Measurements from ENCODE around the gene IRS1. TPM values are rescaled to one million over a fixed set of nuclear protein-coding genes. Genes with fewer than 3 reads are reported as not detected.
"Not testable (repeated sequence)": the region's sequence is repeated elsewhere in the genome, so short reads cannot be mapped to it uniquely, and the experiment has no call there.

Gene IRS1
- 28.5 TPM for total RNA-seq
- polyA plus RNA-seq, result 26.8 TPM

GRCh38 chr2:226799211-226799975, at the start of gene IRS1:
Gene IRS1, minus strand, starts transcription at chr2:226799820. Its CDS starts 1,082 bp downstream, at chr2:226798738.
- DNase-seq (ENCODE audit: extremely low spot score), result peak; percentile 33
- Histone ChIP-seq H3K27ac (ENCODE audit: low read depth) (peak within 1 kb of the TSS; percentile 93), H3K4me3 (ENCODE audit: low read depth, low read length) (peak within 1 kb of the TSS; percentile 81), H3K4me1 (ENCODE audit: insufficient read depth) (no peaks in the 10 kb centered on the region), H3K36me3 (ENCODE audit: insufficient read depth) (peaks cover 4% of the 10 kb centered on the region)
- WGBS, result under 1% methylated on average over 82 of the region's 82 CpGs

GRCh38 chr2:226849349-226849748, 49.7 kb upstream of the IRS1 start:
- WGBS, result 90% methylated on average over 2 of the region's 2 CpGs
- Histone ChIP-seq H3K4me1 (ENCODE audit: insufficient read depth) (no peaks in the 10 kb centered on the region), H3K36me3 (ENCODE audit: insufficient read depth) (no peaks in the 10 kb centered on the region), H3K4me3 (ENCODE audit: low read depth, low read length) (no peak overlapping the region), H3K27ac (ENCODE audit: low read depth) (no peak overlapping the region)
- no peak for DNase-seq (ENCODE audit: extremely low spot score)

- WGBS, result 90% methylated on average over 2 of the region's 2 CpGs
- no peaks in the 10 kb centered on the region for H3K4me1 ChIP-seq (ENCODE audit: insufficient read depth)
- no peaks in the 10 kb centered on the region for H3K36me3 ChIP-seq (ENCODE audit: insufficient read depth)
- H3K4me3 ChIP-seq (ENCODE audit: low read depth, low read length), result no peak overlapping the region
- no peak overlapping the region for H3K27ac ChIP-seq (ENCODE audit: low read depth)
- DNase-seq (ENCODE audit: extremely low spot score), result no peak
Observed at GRCh38 chr2:226847511-226847910, 47.9 kb upstream of the IRS1 start.

GRCh38 chr2:226847090-226847489, 47.5 kb upstream of the IRS1 start:
- no peaks in the 10 kb centered on the region for H3K36me3 ChIP-seq (ENCODE audit: insufficient read depth)
- WGBS, result 78% methylated on average over 1 of the region's 1 CpG
- H3K27ac ChIP-seq (ENCODE audit: low read depth), result no peak overlapping the region
- DNase-seq (ENCODE audit: extremely low spot score), result no peak
- no peaks in the 10 kb centered on the region for H3K4me1 ChIP-seq (ENCODE audit: insufficient read depth)
- H3K4me3 ChIP-seq (ENCODE audit: low read depth, low read length), result no peak overlapping the region

GRCh38 chr2:226845386-226846116, 45.9 kb upstream of the IRS1 start:
- Histone ChIP-seq H3K4me3 (ENCODE audit: low read depth, low read length) (no peak overlapping the region), H3K27ac (ENCODE audit: low read depth) (no peak overlapping the region), H3K4me1 (ENCODE audit: insufficient read depth) (no peaks in the 10 kb centered on the region), H3K36me3 (ENCODE audit: insufficient read depth) (no peaks in the 10 kb centered on the region)
- DNase-seq (ENCODE audit: extremely low spot score), result no peak
- WGBS, result 79% methylated on average over 3 of the region's 3 CpGs

GRCh38 chr2:226843001-226843400, 43.4 kb upstream of the IRS1 start:
- not testable (repeated sequence) for H3K4me1 ChIP-seq (ENCODE audit: insufficient read depth); DNase-seq (ENCODE audit: extremely low spot score); H3K27ac ChIP-seq (ENCODE audit: low read depth); H3K36me3 ChIP-seq (ENCODE audit: insufficient read depth); H3K4me3 ChIP-seq (ENCODE audit: low read depth, low read length)
- WGBS, result 97% methylated on average over 1 of the region's 1 CpG

- Histone ChIP-seq H3K36me3 (ENCODE audit: insufficient read depth) (no peaks in the 10 kb centered on the region), H3K27ac (ENCODE audit: low read depth) (no peak overlapping the region), H3K4me3 (ENCODE audit: low read depth, low read length) (no peak overlapping the region), H3K4me1 (ENCODE audit: insufficient read depth) (no peaks in the 10 kb centered on the region)
- no peak for DNase-seq (ENCODE audit: extremely low spot score)
- WGBS, result 95% methylated on average over 2 of the region's 2 CpGs
Observed at GRCh38 chr2:226839951-226840350, 40.3 kb upstream of the IRS1 start.

- WGBS, result 92% methylated on average over 10 of the region's 10 CpGs
Observed at GRCh38 chr2:226839161-226839560, 39.5 kb upstream of the IRS1 start.

GRCh38 chr2:226838722-226839121, 39.1 kb upstream of the IRS1 start:
- WGBS, result 61% methylated on average over 3 of the region's 3 CpGs

More at GRCh38 chr2:226839161-226839560, 39.5 kb upstream of the IRS1 start:
- H3K4me1 ChIP-seq (ENCODE audit: insufficient read depth), result no peaks in the 10 kb centered on the region
- H3K36me3 ChIP-seq (ENCODE audit: insufficient read depth), result no peaks in the 10 kb centered on the region
- no peak overlapping the region for H3K4me3 ChIP-seq (ENCODE audit: low read depth, low read length)
- DNase-seq (ENCODE audit: extremely low spot score), result no peak
- no peak overlapping the region for H3K27ac ChIP-seq (ENCODE audit: low read depth)

GRCh38 chr2:226837787-226838603, 38.4 kb upstream of the IRS1 start:
- 79% methylated on average over 12 of the region's 12 CpGs for WGBS

More at GRCh38 chr2:226838722-226839121, 39.1 kb upstream of the IRS1 start:
- H3K36me3 ChIP-seq (ENCODE audit: insufficient read depth), result no peaks in the 10 kb centered on the region
- H3K27ac ChIP-seq (ENCODE audit: low read depth), result no peak overlapping the region
- no peak for DNase-seq (ENCODE audit: extremely low spot score)
- H3K4me3 ChIP-seq (ENCODE audit: low read depth, low read length), result no peak overlapping the region
- no peaks in the 10 kb centered on the region for H3K4me1 ChIP-seq (ENCODE audit: insufficient read depth)

GRCh38 chr2:226837334-226837733, 37.7 kb upstream of the IRS1 start:
- no peaks in the 10 kb centered on the region for H3K4me1 ChIP-seq (ENCODE audit: insufficient read depth)
- no peak overlapping the region for H3K27ac ChIP-seq (ENCODE audit: low read depth)
- no peaks in the 10 kb centered on the region for H3K36me3 ChIP-seq (ENCODE audit: insufficient read depth)
- 92% methylated on average over 7 of the region's 7 CpGs for WGBS
- no peak for DNase-seq (ENCODE audit: extremely low spot score)
- H3K4me3 ChIP-seq (ENCODE audit: low read depth, low read length), result no peak overlapping the region

More at GRCh38 chr2:226837787-226838603, 38.4 kb upstream of the IRS1 start:
- no peak overlapping the region for H3K27ac ChIP-seq (ENCODE audit: low read depth)
- no peaks in the 10 kb centered on the region for H3K36me3 ChIP-seq (ENCODE audit: insufficient read depth)
- H3K4me3 ChIP-seq (ENCODE audit: low read depth, low read length), result no peak overlapping the region
- no peaks in the 10 kb centered on the region for H3K4me1 ChIP-seq (ENCODE audit: insufficient read depth)
- DNase-seq (ENCODE audit: extremely low spot score), result no peak

GRCh38 chr2:226836548-226836885, 36.9 kb upstream of the IRS1 start:
- Histone ChIP-seq H3K4me1 (ENCODE audit: insufficient read depth) (no peaks in the 10 kb centered on the region), H3K4me3 (ENCODE audit: low read depth, low read length) (peak overlapping the region; percentile 59), H3K36me3 (ENCODE audit: insufficient read depth) (no peaks in the 10 kb centered on the region), H3K27ac (ENCODE audit: low read depth) (peak overlapping the region; percentile 34)
- 3% methylated on average over 6 of the region's 6 CpGs for WGBS
- peak; percentile 26 for DNase-seq (ENCODE audit: extremely low spot score)

GRCh38 chr2:226835796-226836547, 36.4 kb upstream of the IRS1 start, which contains the start of gene RHBDD1:
Gene RHBDD1, plus strand, starts transcription at chr2:226836054. Its CDS starts 28,640 bp downstream, at chr2:226864694.
- Histone ChIP-seq H3K4me3 (ENCODE audit: low read depth, low read length) (peak within 1 kb of the TSS; percentile 59), H3K4me1 (ENCODE audit: insufficient read depth) (no peaks in the 10 kb centered on the region), H3K27ac (ENCODE audit: low read depth) (peak within 1 kb of the TSS; percentile 96), H3K36me3 (ENCODE audit: insufficient read depth) (no peaks in the 10 kb centered on the region)
- under 1% methylated on average over 75 of the region's 75 CpGs for WGBS
- peak; percentile 84 for DNase-seq (ENCODE audit: extremely low spot score)

Measured in urinary bladder (tissue), 4 donors.